ENCODE data around the gene RAB11FIP3. TPM values are rescaled to one million over a fixed set of nuclear protein-coding genes. Genes with fewer than 3 reads are reported as not detected.

The RAB11FIP3 gene
- total RNA-seq, 2 donors from 2014 or later = 62.7 to 68.9 TPM

DNA sequence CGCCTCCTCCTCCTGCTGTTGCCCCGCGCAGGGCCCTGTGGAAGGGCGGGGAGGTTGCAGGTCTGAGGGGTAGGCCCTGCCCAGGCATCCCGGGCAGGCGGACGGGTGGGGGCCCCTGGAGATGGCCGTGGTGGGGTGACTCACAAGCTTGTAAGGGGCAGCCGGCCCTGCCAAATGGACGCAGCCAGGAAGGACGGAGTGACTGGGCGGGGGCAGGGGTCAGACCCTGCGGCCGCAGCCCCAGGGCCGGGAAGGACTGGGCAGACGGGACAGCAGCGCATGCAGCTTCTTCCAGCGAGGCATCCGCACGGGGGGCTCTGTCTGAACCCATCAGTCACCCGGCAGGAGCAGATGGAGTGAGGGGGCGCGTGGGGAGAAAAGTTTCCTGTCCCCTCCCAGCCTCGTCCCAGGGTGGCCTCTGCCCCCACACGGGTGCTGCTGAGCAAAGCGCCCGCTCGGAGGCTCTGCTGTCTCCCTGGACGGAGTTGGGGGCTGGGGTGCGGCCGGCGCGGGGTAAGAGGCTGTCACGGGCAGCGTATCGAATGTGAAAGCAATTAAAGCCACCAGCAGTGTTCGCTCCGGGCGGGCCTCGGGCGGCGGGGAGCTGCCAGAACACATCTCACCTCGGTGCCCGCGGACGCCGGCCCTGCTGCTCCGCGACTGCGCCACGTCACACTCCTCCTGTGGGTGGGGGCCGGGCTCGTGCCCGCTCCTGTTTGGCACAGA is 129.4 kb downstream of the RAB11FIP3 start:
- peaks cover 14% of the 10 kb centered on the region for H3K27me3 Mint-ChIP-seq (ENCODE audit: insufficient read depth)
- H3K36me3 Mint-ChIP-seq (ENCODE audit: low read depth) = peaks cover 9% of the 10 kb centered on the region
- H3K27ac ChIP-seq (ENCODE audit: low read depth, low read length) = peak overlapping the region; percentile 57

DNA sequence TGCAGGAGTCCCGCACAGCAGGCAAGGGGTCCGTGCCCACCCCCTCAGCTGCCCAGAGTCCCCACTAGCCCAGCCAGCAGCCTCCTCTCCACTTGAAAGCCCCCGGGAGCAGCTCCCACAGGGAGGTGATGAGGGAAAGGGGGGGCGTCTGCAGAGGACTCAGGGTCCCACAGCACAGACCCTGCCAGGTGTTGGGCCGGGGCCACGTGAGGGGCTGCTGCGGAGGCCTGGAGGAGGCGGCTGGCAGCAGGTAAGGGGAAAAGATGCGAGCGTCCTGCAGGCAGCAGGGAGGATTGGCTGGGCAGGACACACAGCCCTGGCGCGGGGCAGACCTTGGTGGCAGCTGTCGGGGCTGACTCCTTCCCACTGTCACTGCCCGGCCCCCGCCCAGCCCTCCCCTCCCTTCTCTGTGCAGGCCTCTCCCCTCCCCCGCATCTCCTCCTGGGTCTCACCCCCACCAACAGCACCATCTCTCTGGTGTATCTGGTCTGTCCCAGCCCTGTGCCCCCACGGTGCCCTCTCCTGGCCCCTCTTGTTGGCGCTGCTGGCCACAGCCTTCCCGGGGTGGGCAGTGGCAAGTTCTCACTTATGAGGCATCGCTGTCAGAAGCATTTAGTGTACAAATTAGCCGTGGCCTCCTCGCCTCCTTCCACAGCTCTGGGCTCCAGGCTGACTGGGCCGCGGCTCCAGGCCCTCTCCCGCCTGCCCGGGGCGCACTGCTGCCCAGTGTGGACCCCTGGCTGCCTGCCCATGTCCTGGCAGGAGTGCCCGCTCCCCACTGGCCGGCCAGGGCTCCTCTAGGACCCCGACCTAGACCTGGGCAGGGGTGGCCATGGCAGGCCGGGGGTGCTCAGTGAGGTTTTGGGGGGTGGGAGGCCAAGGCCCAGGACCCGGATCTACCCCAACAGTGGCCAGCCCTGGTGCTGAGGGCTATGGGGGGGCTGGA is 130.4 kb downstream of the RAB11FIP3 start:
- Mint-ChIP-seq H3K27me3 (ENCODE audit: insufficient read depth) (peaks cover 14% of the 10 kb centered on the region), H3K4me3 (no peak overlapping the region), H3K27ac (no peak overlapping the region), H3K36me3 (ENCODE audit: low read depth) (peaks cover 9% of the 10 kb centered on the region), H3K9me3 (no peaks in the 10 kb centered on the region), H3K4me1 (no peaks in the 10 kb centered on the region)
- no peak overlapping the region for H3K4me3 ChIP-seq (ENCODE audit: low read length)
- no peak for DNase-seq
- peaks cover 25% of the 10 kb centered on the region for H3K27me3 ChIP-seq (ENCODE audit: control insufficient read depth, insufficient read depth, low read length, poor library complexity, severe bottlenecking)
- WGBS, 2 experiments (ENCODE audit: insufficient coverage in 1 of 2, insufficient read length in 1 of 2) = 89 to 93% methylated on average over 13 to 32 of the region's 32 CpGs
- no peaks in the 10 kb centered on the region for H3K4me1 ChIP-seq (ENCODE audit: control insufficient read depth, insufficient read depth, low read length)
- no peak overlapping the region for H3K9ac ChIP-seq (ENCODE audit: extremely low read depth, low read length, poor library complexity, severe bottlenecking)
- H3K9me3 ChIP-seq (ENCODE audit: control insufficient read depth, low read length) = no peaks in the 10 kb centered on the region
- TF ChIP-seq, protein P1, sequence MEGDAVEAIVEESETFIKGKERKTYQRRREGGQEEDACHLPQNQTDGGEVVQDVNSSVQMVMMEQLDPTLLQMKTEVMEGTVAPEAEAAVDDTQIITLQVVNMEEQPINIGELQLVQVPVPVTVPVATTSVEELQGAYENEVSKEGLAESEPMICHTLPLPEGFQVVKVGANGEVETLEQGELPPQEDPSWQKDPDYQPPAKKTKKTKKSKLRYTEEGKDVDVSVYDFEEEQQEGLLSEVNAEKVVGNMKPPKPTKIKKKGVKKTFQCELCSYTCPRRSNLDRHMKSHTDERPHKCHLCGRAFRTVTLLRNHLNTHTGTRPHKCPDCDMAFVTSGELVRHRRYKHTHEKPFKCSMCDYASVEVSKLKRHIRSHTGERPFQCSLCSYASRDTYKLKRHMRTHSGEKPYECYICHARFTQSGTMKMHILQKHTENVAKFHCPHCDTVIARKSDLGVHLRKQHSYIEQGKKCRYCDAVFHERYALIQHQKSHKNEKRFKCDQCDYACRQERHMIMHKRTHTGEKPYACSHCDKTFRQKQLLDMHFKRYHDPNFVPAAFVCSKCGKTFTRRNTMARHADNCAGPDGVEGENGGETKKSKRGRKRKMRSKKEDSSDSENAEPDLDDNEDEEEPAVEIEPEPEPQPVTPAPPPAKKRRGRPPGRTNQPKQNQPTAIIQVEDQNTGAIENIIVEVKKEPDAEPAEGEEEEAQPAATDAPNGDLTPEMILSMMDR (conservative IDR thresholded peaks at IDR 0.05) = no peak
- H3K36me3 ChIP-seq (ENCODE audit: control insufficient read depth, insufficient read depth, low read length) = no peaks in the 10 kb centered on the region
- H3K27ac ChIP-seq (ENCODE audit: low read depth, low read length) = no peak overlapping the region

More for the DNA sequence above, 129.4 kb downstream of the RAB11FIP3 start:
- Histone ChIP-seq H3K27me3 (ENCODE audit: control insufficient read depth, insufficient read depth, low read length, poor library complexity, severe bottlenecking) (peaks cover 18% of the 10 kb centered on the region), H3K9ac (ENCODE audit: extremely low read depth, low read length, poor library complexity, severe bottlenecking) (no peak overlapping the region), H3K4me1 (ENCODE audit: control insufficient read depth, insufficient read depth, low read length) (no peaks in the 10 kb centered on the region), H3K36me3 (ENCODE audit: control insufficient read depth, insufficient read depth, low read length) (no peaks in the 10 kb centered on the region), H3K9me3 (ENCODE audit: control insufficient read depth, low read length) (no peaks in the 10 kb centered on the region), H3K4me3 (ENCODE audit: low read length) (no peak overlapping the region)
- H3K4me3 Mint-ChIP-seq = no peak overlapping the region
- DNase-seq = no peak
- no peaks in the 10 kb centered on the region for H3K9me3 Mint-ChIP-seq
- TF ChIP-seq, protein P1 (conservative IDR thresholded peaks at IDR 0.05) = no peak
- no peak overlapping the region for H3K27ac Mint-ChIP-seq
- no peaks in the 10 kb centered on the region for H3K4me1 Mint-ChIP-seq
- 92 to 95% methylated on average over 38 to 54 of the region's 54 CpGs for WGBS, 2 experiments (ENCODE audit: insufficient coverage in 1 of 2, insufficient read length in 1 of 2)

DNA sequence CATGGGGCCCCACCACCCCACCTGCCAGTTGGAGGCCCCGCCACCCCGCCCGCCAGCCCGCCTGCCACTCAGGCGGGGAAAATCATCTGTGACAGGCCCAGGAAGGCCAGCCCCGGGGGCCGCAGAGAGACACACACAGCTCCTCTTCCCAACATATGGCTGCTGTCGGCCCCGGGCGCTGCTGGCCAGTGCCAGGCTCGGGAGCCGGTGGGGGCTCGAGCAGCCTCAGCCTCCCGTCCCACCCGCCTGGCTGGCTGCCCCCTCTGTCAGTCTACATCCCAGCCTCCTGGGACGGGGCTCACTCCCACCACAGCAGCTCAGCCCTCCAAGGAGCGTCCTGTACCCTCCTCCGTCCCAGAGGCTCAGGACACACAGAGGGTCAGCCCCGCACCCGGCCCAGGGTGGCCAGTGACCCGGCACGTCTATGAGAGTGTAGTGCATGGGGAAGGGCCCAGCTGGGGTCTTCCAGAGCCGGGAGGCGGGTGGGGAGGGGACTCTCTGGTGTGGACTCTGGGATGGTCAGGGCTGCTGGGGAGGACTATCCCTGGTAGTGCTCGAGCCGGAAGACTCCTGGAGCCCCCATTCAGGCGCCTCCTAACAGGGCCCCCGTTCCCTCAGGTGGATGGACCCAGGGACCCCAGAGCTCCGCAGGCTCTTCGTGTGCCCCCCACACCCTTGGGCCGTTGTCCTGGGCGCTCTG is 131.2 kb downstream of the RAB11FIP3 start:
- Mint-ChIP-seq H3K4me1 (no peaks in the 10 kb centered on the region), H3K36me3 (ENCODE audit: low read depth) (peaks cover 5% of the 10 kb centered on the region), H3K27me3 (ENCODE audit: insufficient read depth) (peaks cover 20% of the 10 kb centered on the region), H3K27ac (no peak overlapping the region), H3K9me3 (no peaks in the 10 kb centered on the region), H3K4me3 (no peak overlapping the region)
- Histone ChIP-seq H3K27me3 (ENCODE audit: control insufficient read depth, insufficient read depth, low read length, poor library complexity, severe bottlenecking) (peaks cover 34% of the 10 kb centered on the region), H3K27ac (ENCODE audit: low read depth, low read length) (no peak overlapping the region), H3K4me3 (ENCODE audit: low read length) (no peak overlapping the region), H3K36me3 (ENCODE audit: control insufficient read depth, insufficient read depth, low read length) (no peaks in the 10 kb centered on the region), H3K4me1 (ENCODE audit: control insufficient read depth, insufficient read depth, low read length) (no peaks in the 10 kb centered on the region), H3K9me3 (ENCODE audit: control insufficient read depth, low read length) (no peaks in the 10 kb centered on the region), H3K9ac (ENCODE audit: extremely low read depth, low read length, poor library complexity, severe bottlenecking) (no peak overlapping the region)
- TF ChIP-seq, protein P1 (conservative IDR thresholded peaks at IDR 0.05) = no peak
- WGBS, 2 experiments (ENCODE audit: insufficient coverage in 1 of 2, insufficient read length in 1 of 2) = 90 to 93% methylated on average over 13 to 32 of the region's 32 CpGs
- DNase-seq = no peak
